GM18499 (cell line): Measurements from ENCODE around the gene FGF7.
"Not testable (repeated sequence)": the region's sequence is repeated elsewhere in the genome, so short reads cannot be mapped to it uniquely, and the experiment has no call there.

Source experiments
- ATAC-seq: cut with Tn5 transposase; IDR thresholded peaks from one replicate; pipeline ENCODE4 v1.9.1; 2021; ENCODE audit warnings: moderate number of reproducible peaks; ENCODE audit not compliant: insufficient read depth, unreplicated experiment

Gene FGF7

GRCh38 chr15:49490966-49491365, 67.9 kb downstream of the FGF7 start:
- ATAC-seq, result no peak

DNA sequence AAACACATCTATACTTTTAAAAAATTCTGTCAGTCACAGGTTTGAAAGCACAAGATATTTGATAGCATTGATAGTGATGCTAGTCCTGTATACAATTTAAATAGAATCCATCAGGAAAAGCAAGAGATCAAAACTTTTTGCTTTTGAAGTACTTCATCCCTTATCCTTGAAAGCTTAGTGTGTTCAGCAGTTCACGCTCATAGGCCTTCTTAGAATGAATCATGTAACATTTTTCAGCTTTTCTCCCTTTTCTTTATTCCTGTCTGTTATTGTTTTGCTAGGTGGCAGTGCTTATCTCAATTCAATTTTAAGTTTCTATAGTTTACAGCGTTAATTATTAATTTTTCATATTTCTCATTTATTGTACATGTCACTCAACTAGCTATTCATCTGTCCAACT, 69.1 kb downstream of the FGF7 start:
- no peak for ATAC-seq

DNA sequence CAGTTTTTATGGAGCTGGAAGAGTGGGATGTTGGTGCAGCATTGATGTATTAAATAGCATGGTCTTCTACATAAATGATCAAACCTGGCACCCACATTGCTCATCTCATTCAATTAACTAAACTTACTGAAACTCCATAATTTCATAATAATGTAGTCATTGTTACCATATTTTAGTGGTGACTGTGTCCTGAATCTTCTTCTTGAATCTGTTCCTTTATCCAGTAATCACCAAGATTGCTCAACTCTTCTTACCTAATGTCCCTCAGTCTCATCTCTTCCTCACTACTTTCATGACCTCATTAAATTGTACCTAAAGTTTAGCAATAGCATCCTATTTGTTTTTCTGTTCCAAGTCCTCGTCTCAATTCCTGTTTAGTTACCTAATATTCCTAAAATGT, 69.8 kb downstream of the FGF7 start:
- no peak for ATAC-seq

- ATAC-seq, result no peak
Measured at GRCh38 chr15:49494842-49495241, 71.8 kb downstream of the FGF7 start.

DNA sequence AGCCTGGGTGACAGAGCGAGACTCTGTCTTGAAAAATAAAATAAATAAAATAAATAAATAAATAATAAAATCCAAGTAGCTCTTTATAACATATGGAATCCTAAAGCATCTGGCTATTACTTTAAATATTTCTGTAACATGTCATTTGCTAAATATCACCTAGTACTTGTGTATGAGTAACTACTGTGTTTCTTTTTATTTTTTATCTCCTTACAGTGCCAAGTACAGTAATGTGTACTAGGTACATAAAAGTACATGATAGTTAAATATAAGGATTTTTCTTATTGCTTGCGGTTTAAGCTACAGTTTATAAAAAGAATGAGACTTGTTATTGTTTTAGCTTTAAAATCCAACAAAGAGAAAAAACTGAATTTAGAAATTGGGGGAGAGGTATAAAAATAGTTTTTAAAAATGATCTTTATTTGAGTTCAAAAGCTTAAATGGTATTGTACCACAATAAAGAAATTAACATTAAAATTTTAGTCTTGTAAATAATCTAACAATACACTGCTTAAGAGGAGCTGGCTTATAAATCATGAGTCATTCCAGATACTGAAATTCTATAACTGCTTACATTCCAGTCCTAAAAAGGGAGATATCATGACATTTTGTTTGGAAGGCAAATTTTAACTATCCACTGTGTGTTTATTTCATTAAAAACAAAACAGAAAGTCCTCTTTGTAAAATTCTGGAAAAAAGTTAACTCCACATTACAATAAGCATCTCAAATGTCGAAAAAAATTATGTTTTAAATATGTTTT, 73.1 kb downstream of the FGF7 start:
- ATAC-seq, result no peak

DNA sequence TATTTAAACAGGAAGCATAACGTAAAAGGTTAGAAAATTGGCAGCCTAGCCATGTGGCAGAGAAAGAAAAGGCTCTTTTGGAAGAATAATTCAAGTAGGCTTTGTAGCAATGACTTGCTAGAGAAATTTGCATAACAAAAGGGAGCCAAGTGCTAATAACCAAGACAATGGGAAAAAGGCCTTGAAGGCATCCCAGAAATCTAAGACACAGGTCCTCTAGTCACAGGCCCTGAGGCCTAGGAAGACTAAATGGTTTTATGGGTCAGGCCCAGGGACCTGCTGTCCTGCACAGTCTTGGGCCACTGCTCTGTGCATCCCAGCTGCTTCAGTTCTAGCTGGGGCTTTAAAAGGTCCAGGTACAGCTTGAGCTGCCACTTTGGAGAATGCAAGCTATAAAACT, 78.5 kb downstream of the FGF7 start:
- no peak for ATAC-seq

- ATAC-seq, result no peak
Measured at GRCh38 chr15:49506341-49506740, 83.3 kb downstream of the FGF7 start.

DNA sequence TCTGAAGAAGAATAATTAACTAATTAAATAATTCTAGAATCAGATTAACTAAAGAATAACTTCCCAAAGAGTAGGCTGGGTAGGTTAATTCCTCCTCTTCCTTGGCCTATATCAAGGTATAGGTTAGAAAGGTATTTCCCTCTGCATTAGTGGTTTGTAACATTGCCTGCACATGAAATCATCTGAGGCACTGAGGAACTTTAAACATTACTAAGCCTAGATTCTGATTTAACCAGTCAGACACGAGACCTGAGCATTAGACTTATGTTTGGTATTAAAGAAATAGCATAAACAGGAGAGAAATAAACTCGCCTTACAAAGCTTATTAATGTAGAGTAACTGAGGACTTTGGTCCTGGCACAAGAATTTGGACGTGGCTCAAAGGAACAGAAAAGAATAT, 84.2 kb downstream of the FGF7 start:
- no peak for ATAC-seq

- ATAC-seq, result not testable (repeated sequence)
Measured at GRCh38 chr15:49512739-49513138, 89.7 kb downstream of the FGF7 start.

GRCh38 chr15:49521802-49522201, 98.8 kb downstream of the FGF7 start:
- ATAC-seq, result no peak

- no peak for ATAC-seq
Measured at GRCh38 chr15:49528289-49528688, 105.2 kb downstream of the FGF7 start.

DNA sequence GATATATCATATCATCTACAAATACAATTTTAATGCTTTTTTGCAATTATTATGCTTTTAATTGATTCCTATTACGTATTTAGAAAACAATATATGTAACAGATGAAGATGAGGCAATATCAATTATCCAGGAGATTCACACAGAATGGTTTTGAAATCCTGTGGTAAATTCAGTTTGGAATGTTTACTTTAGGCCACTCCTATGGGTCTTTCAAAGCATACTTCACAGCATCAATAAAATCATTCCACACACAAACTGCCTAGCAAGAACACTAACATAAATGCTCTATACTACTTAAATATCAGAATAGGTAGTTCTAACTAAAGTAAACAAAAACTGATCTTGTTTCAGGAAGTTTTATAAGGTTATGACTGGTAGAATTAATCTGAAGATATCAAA, 107.0 kb downstream of the FGF7 start:
- ATAC-seq, result no peak
